ENCODE results near the gene YIF1B. TPM values are rescaled to one million over a fixed set of nuclear protein-coding genes. Genes with fewer than 3 reads are reported as not detected.
A peak's percentile ranks its signal among the peaks of the same experiment; 100 is the strongest.

Gene YIF1B
- total and polyA plus RNA-seq, 9 of the 15 experiments (the other 6 are each of a cell fraction or from before 2014, with no cell fraction given), result 8.5 to 586 (median 323) TPM

DNA sequence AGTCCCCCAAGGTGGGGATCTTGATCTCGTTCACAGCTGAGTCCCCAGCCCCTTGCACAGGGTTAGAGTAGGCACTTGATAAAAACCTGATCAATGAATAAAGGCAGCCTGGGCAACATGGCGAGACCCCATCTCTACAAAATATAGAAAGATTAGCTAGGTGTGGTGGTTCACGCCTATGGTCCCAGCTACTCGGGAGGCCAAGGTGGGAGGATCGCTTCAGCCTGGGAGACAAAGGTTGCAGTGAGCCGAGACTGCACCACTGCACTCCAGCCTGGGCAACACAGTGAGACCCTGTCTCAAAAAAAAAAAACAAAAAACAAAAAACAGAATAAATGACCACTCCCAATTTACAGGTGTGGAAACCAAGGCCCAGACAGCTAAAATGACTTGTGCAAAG, 4.8 kb downstream of the YIF1B start:
- in situ Hi-C loops (cut with MboI), result no loop called here
- Histone ChIP-seq H3K36me3 (ENCODE audit: control insufficient read depth, insufficient read depth, low read length) (peaks cover 68% of the 10 kb centered on the region), H3K79me2 (ENCODE audit: control insufficient read depth, insufficient read depth, low read length) (peaks cover 69% of the 10 kb centered on the region), H3K9me3 (replicated peaks; ENCODE audit: control insufficient read depth, insufficient read depth, low read depth, low read length) (no peaks in the 10 kb centered on the region), H4K20me1 (replicated peaks; ENCODE audit: control insufficient read depth, insufficient read depth, low read length) (peaks cover 5% of the 10 kb centered on the region; the same call in 1 of the 2 replicates), H3K4me1 (replicated peaks in 1 of 2; ENCODE audit: control insufficient read depth in 2 of 2, insufficient read depth in 2 of 2, low read length in 2 of 2) (peaks cover 15 to 51% of the 10 kb centered on the region in 2 experiments; a peak in 4 of 5 replicates), H3K27ac (ENCODE audit: extremely low read depth, low read depth, low read length) (peak overlapping the region; percentile 41; the same call in 1 of the 3 replicates), H3K27me3 (ENCODE audit: control insufficient read depth in 2 of 2, insufficient read depth in 2 of 2, low read length in 2 of 2) (no peaks in the 10 kb centered on the region), H3K4me2 (ENCODE audit: insufficient read depth, low read length) (no peak overlapping the region), H2AFZ (ENCODE audit: low read depth, low read length) (no peak overlapping the region), H3K4me3 (no peak overlapping the region), H3K9ac (ENCODE audit: insufficient read depth in 1 of 2, low read depth in 2 of 2, low read length in 2 of 2) (peak overlapping the region; percentile 4 to 84; a peak in 2 of 4 replicates), H3K9me1 (ENCODE audit: control insufficient read depth, insufficient read depth, low read length) (peaks cover 5% of the 10 kb centered on the region)
- TF ChIP-seq ZNF121 (CRISPR knock-in tag; conservative IDR thresholded peaks at IDR 0.05), result peak; percentile 64
- TF ChIP-seq NFXL1 (CRISPR knock-in tag; IDR thresholded peaks at IDR 0.05), result no peak
- TF ChIP-seq, protein P1, sequence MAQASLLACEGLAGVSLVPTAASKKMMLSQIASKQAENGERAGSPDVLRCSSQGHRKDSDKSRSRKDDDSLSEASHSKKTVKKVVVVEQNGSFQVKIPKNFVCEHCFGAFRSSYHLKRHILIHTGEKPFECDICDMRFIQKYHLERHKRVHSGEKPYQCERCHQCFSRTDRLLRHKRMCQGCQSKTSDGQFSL (CRISPR knock-in tag; IDR thresholded peaks at IDR 0.05), result no peak
- TF ChIP-seq, protein P1 (tag; IDR thresholded peaks at IDR 0.05), result no peak
- no TSS peak for BruUV-seq (replicated peaks)
- ChIA-PET CTCF (ENCODE audit: low intra/inter-chr PET ratio) (no interaction called here), POLR2A (no interaction called here)
- WGBS (ENCODE audit: insufficient coverage, low coverage, missing lambda C conversion rate), result 90% methylated on average over 6 of the region's 6 CpGs
- ATAC-seq (no peak), FAIRE-seq (no peak), DNase-seq (ENCODE audit: extremely low read depth in 1 of 4, low spot score in 3 of 4) (no peak)
- intact Hi-C loops (cut with micrococcal nuclease), result no loop called here

- Histone ChIP-seq H3K79me2 (ENCODE audit: control insufficient read depth, insufficient read depth, low read length) (peaks cover 65% of the 10 kb centered on the region), H3K4me1 (replicated peaks in 1 of 2; ENCODE audit: control insufficient read depth in 2 of 2, insufficient read depth in 2 of 2, low read length in 2 of 2) (peaks cover 19 to 56% of the 10 kb centered on the region in 2 experiments), H3K27me3 (ENCODE audit: control insufficient read depth in 2 of 2, insufficient read depth in 2 of 2, low read length in 2 of 2) (no peaks in the 10 kb centered on the region), H3K9me1 (ENCODE audit: control insufficient read depth, insufficient read depth, low read length) (peaks cover 5% of the 10 kb centered on the region), H3K4me3 (no peak overlapping the region), H3K9ac (ENCODE audit: insufficient read depth in 1 of 2, low read depth in 2 of 2, low read length in 2 of 2) (peak overlapping the region in 1 of 2 experiments; percentile 84; a peak in 2 of 4 replicates), H3K27ac (ENCODE audit: extremely low read depth, low read depth, low read length) (no peak overlapping the region), H2AFZ (ENCODE audit: low read depth, low read length) (no peak overlapping the region), H3K4me2 (ENCODE audit: insufficient read depth, low read length) (no peak overlapping the region; the same call in 1 of the 2 replicates), H4K20me1 (replicated peaks; ENCODE audit: control insufficient read depth, insufficient read depth, low read length) (peaks cover 5% of the 10 kb centered on the region; the same call in 1 of the 2 replicates), H3K36me3 (ENCODE audit: control insufficient read depth, insufficient read depth, low read length) (peaks cover 73% of the 10 kb centered on the region), H3K9me3 (replicated peaks; ENCODE audit: control insufficient read depth, insufficient read depth, low read depth, low read length) (no peaks in the 10 kb centered on the region)
- POLR2A ChIA-PET, result no interaction called here
- CTCF ChIA-PET (ENCODE audit: low intra/inter-chr PET ratio), result no interaction called here
- FAIRE-seq (no peak), DNase-seq (ENCODE audit: extremely low read depth in 1 of 4, low spot score in 3 of 4) (no peak), ATAC-seq (no peak)
- intact Hi-C loops (cut with micrococcal nuclease), result no loop called here
- in situ Hi-C loops (cut with MboI), result no loop called here
- no TSS peak for BruUV-seq (replicated peaks)
- 87% methylated on average over 2 of the region's 2 CpGs for WGBS (ENCODE audit: insufficient coverage, low coverage, missing lambda C conversion rate)
- TF ChIP-seq, protein P2, sequence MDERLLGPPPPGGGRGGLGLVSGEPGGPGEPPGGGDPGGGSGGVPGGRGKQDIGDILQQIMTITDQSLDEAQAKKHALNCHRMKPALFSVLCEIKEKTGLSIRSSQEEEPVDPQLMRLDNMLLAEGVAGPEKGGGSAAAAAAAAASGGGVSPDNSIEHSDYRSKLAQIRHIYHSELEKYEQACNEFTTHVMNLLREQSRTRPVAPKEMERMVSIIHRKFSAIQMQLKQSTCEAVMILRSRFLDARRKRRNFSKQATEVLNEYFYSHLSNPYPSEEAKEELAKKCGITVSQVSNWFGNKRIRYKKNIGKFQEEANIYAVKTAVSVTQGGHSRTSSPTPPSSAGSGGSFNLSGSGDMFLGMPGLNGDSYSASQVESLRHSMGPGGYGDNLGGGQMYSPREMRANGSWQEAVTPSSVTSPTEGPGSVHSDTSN (CRISPR knock-in tag; IDR thresholded peaks at IDR 0.05; ENCODE audit: low read depth), result no peak
- TF ChIP-seq, protein P2 (tag; conservative IDR thresholded peaks at IDR 0.05; ENCODE audit: low read depth), result 0 out of 2 replicates have a peak, but pooled peaks have one; percentile 13
- no peak for TF ChIP-seq ZKSCAN3 (CRISPR knock-in tag; IDR thresholded peaks at IDR 0.05)
- TF ChIP-seq ARHGAP35 (IDR thresholded peaks at IDR 0.05; ENCODE audit: partially characterized antibody), result peak; percentile 29
These were observed 5.5 kb downstream of the YIF1B start for GRCh38 chr19:38310279-38310670.

Data from K562 (cell line).